Left renal pelvis (tissue), 4 donors: ENCODE measurements around the gene MYBPHL. TPM values are rescaled to one million over a fixed set of nuclear protein-coding genes. Genes with fewer than 3 reads are reported as not detected.

Source experiments
- DNase-seq, 4 donors: peaks; one replicate each; pipeline ENCODE4 v3.0.0-alpha.2; 2013; ENCODE audit warnings: low read depth in 4 of 4, low spot score in 3 of 4
- polyA plus RNA-seq, 4 donors: library from polyadenylated mRNA; unstranded; fragments of 120-200 nt; gene quantifications; one replicate each; pipeline ENCODE4 v1.2.1, GENCODE V29; 2013; ENCODE audit not compliant: insufficient read length in 4 of 4

Gene MYBPHL
- polyA plus RNA-seq, 4 donors, result 0.23 to 0.32 TPM; not detected in 2

- DNase-seq, result no peak
Measured at GRCh38 chr1:109253803-109254620, 52.8 kb downstream of the MYBPHL start.

DNA sequence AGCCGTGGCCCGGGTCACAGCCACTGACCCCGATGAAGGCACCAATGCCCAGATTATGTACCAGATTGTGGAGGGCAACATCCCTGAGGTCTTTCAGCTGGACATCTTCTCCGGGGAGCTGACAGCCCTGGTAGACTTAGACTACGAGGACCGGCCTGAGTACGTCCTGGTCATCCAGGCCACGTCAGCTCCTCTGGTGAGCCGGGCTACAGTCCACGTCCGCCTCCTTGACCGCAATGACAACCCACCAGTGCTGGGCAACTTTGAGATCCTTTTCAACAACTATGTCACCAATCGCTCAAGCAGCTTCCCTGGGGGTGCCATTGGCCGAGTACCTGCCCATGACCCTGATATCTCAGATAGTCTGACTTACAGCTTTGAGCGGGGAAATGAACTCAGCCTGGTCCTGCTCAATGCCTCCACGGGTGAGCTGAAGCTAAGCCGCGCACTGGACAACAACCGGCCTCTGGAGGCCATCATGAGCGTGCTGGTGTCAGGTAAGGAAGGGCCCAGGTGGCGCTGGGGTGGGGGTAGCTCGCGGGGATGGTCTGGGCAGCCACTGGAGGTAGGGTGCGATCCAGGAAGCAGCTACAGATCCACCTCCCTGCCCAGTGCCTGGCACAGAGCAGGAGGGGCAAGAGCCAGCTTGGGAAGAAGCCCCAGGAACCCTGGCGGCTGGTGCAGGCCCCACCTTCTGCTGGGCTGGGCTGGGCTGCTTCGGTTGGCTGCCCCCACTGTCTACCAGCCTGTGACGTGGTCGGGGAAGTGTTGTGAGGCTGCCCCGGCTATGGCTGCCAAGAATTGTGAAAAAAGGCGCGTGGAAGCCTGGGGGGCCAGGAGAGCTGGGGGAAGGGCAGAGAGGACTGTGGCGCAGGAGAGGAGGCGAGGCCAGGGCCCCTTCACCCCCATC is 53.7 kb downstream of the MYBPHL start:
- DNase-seq, result no peak

DNA sequence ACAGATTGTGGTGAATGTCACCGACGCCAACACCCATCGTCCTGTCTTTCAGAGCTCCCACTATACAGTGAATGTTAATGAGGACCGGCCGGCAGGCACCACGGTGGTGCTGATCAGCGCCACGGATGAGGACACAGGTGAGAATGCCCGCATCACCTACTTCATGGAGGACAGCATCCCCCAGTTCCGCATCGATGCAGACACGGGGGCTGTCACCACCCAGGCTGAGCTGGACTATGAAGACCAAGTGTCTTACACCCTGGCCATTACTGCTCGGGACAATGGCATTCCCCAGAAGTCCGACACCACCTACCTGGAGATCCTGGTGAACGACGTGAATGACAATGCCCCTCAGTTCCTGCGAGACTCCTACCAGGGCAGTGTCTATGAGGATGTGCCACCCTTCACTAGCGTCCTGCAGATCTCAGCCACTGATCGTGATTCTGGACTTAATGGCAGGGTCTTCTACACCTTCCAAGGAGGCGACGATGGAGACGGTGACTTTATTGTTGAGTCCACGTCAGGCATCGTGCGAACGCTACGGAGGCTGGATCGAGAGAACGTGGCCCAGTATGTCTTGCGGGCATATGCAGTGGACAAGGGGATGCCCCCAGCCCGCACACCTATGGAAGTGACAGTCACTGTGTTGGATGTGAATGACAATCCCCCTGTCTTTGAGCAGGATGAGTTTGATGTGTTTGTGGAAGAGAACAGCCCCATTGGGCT is 54.5 kb downstream of the MYBPHL start:
- DNase-seq, result no peak

DNA sequence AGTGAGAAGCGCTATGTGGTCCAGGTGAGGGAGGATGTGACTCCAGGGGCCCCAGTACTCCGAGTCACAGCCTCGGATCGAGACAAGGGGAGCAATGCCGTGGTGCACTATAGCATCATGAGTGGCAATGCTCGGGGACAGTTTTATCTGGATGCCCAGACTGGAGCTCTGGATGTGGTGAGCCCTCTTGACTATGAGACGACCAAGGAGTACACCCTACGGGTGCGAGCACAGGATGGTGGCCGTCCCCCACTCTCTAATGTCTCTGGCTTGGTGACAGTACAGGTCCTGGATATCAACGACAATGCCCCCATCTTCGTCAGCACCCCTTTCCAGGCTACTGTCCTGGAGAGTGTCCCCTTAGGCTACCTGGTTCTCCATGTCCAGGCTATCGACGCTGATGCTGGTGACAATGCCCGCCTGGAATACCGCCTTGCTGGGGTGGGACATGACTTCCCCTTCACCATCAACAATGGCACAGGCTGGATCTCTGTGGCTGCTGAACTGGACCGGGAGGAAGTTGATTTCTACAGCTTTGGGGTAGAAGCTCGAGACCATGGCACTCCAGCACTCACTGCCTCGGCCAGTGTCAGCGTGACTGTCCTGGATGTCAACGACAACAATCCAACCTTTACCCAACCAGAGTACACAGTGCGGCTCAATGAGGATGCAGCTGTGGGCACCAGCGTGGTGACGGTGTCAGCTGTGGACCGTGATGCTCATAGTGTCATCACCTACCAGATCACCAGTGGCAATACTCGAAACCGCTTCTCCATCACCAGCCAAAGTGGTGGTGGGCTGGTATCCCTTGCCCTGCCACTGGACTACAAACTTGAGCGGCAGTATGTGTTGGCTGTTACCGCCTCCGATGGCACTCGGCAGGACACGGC is 55.3 kb downstream of the MYBPHL start:
- no peak for DNase-seq

DNA sequence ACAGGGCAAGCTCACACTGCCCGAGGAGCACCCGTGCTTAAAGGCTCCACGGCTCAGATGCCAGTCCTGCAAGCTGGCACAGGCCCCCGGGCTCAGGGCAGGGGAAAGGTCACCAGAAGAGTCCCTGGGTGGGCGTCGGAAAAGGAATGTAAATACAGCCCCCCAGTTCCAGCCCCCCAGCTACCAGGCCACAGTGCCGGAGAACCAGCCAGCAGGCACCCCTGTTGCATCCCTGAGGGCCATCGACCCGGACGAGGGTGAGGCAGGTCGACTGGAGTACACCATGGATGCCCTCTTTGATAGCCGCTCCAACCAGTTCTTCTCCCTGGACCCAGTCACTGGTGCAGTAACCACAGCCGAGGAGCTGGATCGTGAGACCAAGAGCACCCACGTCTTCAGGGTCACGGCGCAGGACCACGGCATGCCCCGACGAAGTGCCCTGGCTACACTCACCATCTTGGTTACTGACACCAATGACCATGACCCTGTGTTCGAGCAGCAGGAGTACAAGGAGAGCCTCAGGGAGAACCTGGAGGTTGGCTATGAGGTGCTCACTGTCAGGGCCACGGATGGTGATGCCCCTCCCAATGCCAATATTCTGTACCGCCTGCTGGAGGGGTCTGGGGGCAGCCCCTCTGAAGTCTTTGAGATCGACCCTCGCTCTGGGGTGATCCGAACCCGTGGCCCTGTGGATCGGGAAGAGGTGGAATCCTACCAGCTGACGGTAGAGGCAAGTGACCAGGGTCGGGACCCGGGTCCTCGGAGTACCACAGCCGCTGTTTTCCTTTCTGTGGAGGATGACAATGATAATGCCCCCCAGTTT is 56.1 kb downstream of the MYBPHL start:
- no peak for DNase-seq

- DNase-seq, result no peak
Measured at GRCh38 chr1:109249654-109250401, 57.0 kb downstream of the MYBPHL start.

GRCh38 chr1:109248797-109249629 is 57.8 kb downstream of the MYBPHL start, which contains the start of gene CELSR2:
CELSR2 (plus strand) TSS chr1:109249539; CDS start chr1:109250080, 541 bp downstream.
- no peak for DNase-seq

GRCh38 chr1:109248444-109248796 is 58.4 kb downstream of the MYBPHL start:
- DNase-seq, result no peak

GRCh38 chr1:109247401-109248365 is 59.1 kb downstream of the MYBPHL start:
- no peak for DNase-seq

GRCh38 chr1:109246141-109246551 is 60.7 kb downstream of the MYBPHL start:
- no peak for DNase-seq

- DNase-seq, result no peak
Measured at GRCh38 chr1:109243860-109244552, 62.8 kb downstream of the MYBPHL start.

- no peak for DNase-seq
Measured at GRCh38 chr1:109243221-109243620, 63.6 kb downstream of the MYBPHL start.

- DNase-seq, result no peak
Measured at GRCh38 chr1:109242387-109242786, 64.4 kb downstream of the MYBPHL start.
